ENCODE results near the gene CTDSPL. TPM values are rescaled to one million over a fixed set of nuclear protein-coding genes. Genes with fewer than 3 reads are reported as not detected.

CTDSPL gene
- total and polyA plus RNA-seq, 2 of the 8 experiments (the other 6 are each of a cell fraction or from before 2014, with no cell fraction given) = 20.3 to 42.2 TPM

- TF ChIP-seq, protein P1, sequence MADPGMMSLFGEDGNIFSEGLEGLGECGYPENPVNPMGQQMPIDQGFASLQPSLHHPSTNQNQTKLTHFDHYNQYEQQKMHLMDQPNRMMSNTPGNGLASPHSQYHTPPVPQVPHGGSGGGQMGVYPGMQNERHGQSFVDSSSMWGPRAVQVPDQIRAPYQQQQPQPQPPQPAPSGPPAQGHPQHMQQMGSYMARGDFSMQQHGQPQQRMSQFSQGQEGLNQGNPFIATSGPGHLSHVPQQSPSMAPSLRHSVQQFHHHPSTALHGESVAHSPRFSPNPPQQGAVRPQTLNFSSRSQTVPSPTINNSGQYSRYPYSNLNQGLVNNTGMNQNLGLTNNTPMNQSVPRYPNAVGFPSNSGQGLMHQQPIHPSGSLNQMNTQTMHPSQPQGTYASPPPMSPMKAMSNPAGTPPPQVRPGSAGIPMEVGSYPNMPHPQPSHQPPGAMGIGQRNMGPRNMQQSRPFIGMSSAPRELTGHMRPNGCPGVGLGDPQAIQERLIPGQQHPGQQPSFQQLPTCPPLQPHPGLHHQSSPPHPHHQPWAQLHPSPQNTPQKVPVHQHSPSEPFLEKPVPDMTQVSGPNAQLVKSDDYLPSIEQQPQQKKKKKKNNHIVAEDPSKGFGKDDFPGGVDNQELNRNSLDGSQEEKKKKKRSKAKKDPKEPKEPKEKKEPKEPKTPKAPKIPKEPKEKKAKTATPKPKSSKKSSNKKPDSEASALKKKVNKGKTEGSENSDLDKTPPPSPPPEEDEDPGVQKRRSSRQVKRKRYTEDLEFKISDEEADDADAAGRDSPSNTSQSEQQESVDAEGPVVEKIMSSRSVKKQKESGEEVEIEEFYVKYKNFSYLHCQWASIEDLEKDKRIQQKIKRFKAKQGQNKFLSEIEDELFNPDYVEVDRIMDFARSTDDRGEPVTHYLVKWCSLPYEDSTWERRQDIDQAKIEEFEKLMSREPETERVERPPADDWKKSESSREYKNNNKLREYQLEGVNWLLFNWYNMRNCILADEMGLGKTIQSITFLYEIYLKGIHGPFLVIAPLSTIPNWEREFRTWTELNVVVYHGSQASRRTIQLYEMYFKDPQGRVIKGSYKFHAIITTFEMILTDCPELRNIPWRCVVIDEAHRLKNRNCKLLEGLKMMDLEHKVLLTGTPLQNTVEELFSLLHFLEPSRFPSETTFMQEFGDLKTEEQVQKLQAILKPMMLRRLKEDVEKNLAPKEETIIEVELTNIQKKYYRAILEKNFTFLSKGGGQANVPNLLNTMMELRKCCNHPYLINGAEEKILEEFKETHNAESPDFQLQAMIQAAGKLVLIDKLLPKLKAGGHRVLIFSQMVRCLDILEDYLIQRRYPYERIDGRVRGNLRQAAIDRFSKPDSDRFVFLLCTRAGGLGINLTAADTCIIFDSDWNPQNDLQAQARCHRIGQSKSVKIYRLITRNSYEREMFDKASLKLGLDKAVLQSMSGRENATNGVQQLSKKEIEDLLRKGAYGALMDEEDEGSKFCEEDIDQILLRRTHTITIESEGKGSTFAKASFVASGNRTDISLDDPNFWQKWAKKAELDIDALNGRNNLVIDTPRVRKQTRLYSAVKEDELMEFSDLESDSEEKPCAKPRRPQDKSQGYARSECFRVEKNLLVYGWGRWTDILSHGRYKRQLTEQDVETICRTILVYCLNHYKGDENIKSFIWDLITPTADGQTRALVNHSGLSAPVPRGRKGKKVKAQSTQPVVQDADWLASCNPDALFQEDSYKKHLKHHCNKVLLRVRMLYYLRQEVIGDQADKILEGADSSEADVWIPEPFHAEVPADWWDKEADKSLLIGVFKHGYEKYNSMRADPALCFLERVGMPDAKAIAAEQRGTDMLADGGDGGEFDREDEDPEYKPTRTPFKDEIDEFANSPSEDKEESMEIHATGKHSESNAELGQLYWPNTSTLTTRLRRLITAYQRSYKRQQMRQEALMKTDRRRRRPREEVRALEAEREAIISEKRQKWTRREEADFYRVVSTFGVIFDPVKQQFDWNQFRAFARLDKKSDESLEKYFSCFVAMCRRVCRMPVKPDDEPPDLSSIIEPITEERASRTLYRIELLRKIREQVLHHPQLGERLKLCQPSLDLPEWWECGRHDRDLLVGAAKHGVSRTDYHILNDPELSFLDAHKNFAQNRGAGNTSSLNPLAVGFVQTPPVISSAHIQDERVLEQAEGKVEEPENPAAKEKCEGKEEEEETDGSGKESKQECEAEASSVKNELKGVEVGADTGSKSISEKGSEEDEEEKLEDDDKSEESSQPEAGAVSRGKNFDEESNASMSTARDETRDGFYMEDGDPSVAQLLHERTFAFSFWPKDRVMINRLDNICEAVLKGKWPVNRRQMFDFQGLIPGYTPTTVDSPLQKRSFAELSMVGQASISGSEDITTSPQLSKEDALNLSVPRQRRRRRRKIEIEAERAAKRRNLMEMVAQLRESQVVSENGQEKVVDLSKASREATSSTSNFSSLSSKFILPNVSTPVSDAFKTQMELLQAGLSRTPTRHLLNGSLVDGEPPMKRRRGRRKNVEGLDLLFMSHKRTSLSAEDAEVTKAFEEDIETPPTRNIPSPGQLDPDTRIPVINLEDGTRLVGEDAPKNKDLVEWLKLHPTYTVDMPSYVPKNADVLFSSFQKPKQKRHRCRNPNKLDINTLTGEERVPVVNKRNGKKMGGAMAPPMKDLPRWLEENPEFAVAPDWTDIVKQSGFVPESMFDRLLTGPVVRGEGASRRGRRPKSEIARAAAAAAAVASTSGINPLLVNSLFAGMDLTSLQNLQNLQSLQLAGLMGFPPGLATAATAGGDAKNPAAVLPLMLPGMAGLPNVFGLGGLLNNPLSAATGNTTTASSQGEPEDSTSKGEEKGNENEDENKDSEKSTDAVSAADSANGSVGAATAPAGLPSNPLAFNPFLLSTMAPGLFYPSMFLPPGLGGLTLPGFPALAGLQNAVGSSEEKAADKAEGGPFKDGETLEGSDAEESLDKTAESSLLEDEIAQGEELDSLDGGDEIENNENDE (IDR thresholded peaks at IDR 0.05; ENCODE audit: insufficient replicate concordance, low read length) = no peak
These were observed 2.9 kb upstream of the CTDSPL start (continued) for GRCh38 chr3:37858742-37859141.
